ENCODE results near the gene KLHL8.

Gene KLHL8

DNA sequence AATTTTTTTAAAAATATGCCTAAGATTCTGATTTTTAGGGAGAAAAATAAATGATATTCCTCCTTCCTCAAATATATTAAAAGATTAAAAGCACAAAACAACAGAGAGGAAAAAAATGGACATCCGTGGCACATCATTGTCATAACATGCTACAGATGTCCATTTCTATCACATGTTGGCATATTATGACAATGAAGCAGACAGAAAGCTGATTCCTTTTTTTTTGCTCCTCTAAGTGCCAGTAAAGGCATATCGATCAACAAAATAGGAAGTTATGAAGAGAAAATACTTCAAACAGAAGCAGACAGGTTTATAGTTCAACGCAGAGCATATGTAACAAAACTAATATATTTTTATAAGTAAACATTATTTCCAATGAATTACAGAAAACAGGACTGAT lies 11.2 kb downstream of the KLHL8 start:
- H3K9ac ChIP-seq (ENCODE audit: low read depth, low read length), result no peak overlapping the region
- H3K9me3 ChIP-seq (ENCODE audit: insufficient read depth, low read depth, low read length), result no peaks in the 10 kb centered on the region
- H3K27me3 ChIP-seq (ENCODE audit: insufficient read depth, low read length), result no peaks in the 10 kb centered on the region
- H3K27ac ChIP-seq (ENCODE audit: low read depth, low read length), result no peak overlapping the region
- H3K4me3 ChIP-seq (ENCODE audit: low read length), result no peak overlapping the region
- H3K4me1 ChIP-seq (ENCODE audit: insufficient read depth, low read length), result no peaks in the 10 kb centered on the region
- 96% methylated on average over 2 of the region's 3 CpGs for WGBS
- no peaks in the 10 kb centered on the region for H3K36me3 ChIP-seq (ENCODE audit: insufficient read depth, low read length)

DNA sequence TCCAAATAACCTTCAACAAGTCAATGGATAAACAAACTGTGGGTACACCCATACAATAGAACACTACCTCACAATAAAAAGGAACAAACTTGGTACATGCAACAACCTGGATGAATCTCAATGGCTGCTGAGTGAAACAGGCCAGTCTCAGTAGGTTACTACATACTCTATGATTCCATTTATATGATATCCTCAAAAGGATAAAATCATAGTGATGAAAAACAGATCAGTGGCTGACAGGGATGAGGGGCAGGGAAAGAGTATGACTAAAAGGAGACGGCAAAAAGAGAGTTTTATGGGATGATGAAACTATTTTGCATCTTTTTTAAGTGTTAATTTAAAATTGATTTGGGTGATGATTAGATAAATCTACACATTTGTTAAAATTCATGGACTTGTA lies 15.9 kb downstream of the KLHL8 start:
- Histone ChIP-seq H3K36me3 (ENCODE audit: insufficient read depth, low read length) (no peaks in the 10 kb centered on the region), H3K4me1 (ENCODE audit: insufficient read depth, low read length) (no peaks in the 10 kb centered on the region), H3K27ac (ENCODE audit: low read depth, low read length) (no peak overlapping the region), H3K9me3 (ENCODE audit: insufficient read depth, low read depth, low read length) (no peaks in the 10 kb centered on the region), H3K9ac (ENCODE audit: low read depth, low read length) (no peak overlapping the region), H3K4me3 (ENCODE audit: low read length) (no peak overlapping the region), H3K27me3 (ENCODE audit: insufficient read depth, low read length) (no peaks in the 10 kb centered on the region)
- WGBS, result 95% methylated on average over 1 of the region's 1 CpG

DNA sequence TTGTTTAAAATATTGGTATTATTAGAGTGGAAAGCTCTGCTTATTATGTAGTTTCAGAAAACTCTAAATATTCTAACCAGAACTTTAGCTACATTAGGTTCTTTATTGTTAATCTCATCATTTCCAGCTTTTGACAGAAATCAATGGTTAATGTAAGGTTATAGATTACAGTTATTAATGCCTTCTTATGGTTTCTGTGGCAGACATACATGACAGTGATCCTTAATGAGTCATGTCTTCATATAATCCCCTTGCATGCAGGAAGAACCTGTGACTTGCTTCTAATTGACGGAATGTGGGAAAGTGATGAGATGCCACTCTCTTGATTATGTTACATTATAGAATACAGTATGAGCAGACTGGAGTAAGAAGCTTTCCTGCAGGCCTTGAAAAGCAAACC lies 23.5 kb downstream of the KLHL8 start:
- no peaks in the 10 kb centered on the region for H3K27me3 ChIP-seq (ENCODE audit: insufficient read depth, low read length)
- no peaks in the 10 kb centered on the region for H3K36me3 ChIP-seq (ENCODE audit: insufficient read depth, low read length)
- no peak overlapping the region for H3K9ac ChIP-seq (ENCODE audit: low read depth, low read length)
- WGBS, result no CpG with 5 or more reads among the region's 1 CpG
- H3K9me3 ChIP-seq (ENCODE audit: insufficient read depth, low read depth, low read length), result no peaks in the 10 kb centered on the region
- no peak overlapping the region for H3K27ac ChIP-seq (ENCODE audit: low read depth, low read length)
- H3K4me1 ChIP-seq (ENCODE audit: insufficient read depth, low read length), result peaks cover 5% of the 10 kb centered on the region; the same call in 1 of the 2 replicates
- no peak overlapping the region for H3K4me3 ChIP-seq (ENCODE audit: low read length)

DNA sequence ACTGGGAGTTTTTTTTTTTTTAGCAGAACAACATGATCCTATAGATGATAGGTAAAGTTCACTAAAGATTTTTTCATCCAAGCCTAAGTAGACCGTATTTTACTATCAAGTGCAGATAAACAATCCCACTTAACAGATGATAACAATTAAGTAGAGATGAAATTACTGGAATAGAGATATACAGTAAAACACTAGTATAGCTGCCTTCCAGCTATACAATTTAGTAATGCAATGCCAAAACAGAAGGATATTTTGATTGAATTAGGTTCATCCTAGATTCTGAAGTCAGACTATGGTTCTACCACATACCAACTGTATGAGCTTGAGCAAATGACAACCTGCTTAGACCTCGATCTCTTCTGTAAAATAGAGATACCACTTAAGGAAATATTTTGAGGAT lies 24.3 kb downstream of the KLHL8 start:
- H3K27ac ChIP-seq (ENCODE audit: low read depth, low read length), result no peak overlapping the region
- H3K4me1 ChIP-seq (ENCODE audit: insufficient read depth, low read length), result peaks cover 5% of the 10 kb centered on the region; the same call in 1 of the 2 replicates
- no CpG with 5 or more reads among the region's 2 CpGs for WGBS
- no peaks in the 10 kb centered on the region for H3K9me3 ChIP-seq (ENCODE audit: insufficient read depth, low read depth, low read length)
- no peak overlapping the region for H3K9ac ChIP-seq (ENCODE audit: low read depth, low read length)
- no peak overlapping the region for H3K4me3 ChIP-seq (ENCODE audit: low read length)
- H3K36me3 ChIP-seq (ENCODE audit: insufficient read depth, low read length), result no peaks in the 10 kb centered on the region
- no peaks in the 10 kb centered on the region for H3K27me3 ChIP-seq (ENCODE audit: insufficient read depth, low read length)

DNA sequence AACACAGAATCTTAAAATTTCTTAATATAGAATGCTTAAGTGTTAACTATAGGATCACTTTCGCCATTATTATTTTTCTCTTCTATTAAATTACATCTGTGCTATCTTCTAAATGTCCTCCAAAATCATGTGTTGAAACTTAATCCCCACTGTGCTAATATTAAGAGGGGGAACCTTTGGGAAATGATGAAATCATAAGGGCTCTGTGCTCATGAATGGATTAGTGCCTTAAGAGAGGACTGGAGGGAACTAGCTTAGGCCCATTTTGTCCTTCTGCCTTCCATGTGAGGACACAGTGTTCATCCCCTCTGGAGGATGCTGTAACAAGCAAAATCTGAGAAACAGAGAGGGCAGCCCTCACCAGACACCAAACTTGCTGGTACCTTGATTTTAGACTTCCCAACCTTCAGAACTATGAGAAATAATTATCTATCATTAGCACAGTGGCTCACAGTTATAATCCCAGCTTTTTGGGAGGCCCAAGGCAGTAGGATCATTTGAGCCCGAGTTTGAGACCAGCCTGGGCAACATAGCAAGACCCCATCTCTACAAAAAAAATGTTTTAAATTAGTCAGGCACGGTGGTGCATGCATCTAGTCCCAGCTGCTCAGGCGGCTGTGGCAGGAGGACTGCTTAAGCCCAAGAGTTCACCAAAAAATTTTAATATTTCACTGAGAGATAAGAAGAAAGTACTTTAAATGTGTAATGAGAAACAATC lies 26.3 kb downstream of the KLHL8 start:
- no peak overlapping the region for H3K9ac ChIP-seq (ENCODE audit: low read depth, low read length)
- H3K9me3 ChIP-seq (ENCODE audit: insufficient read depth, low read depth, low read length), result no peaks in the 10 kb centered on the region
- H3K27me3 ChIP-seq (ENCODE audit: insufficient read depth, low read length), result no peaks in the 10 kb centered on the region
- H3K4me1 ChIP-seq (ENCODE audit: insufficient read depth, low read length), result peaks cover 5% of the 10 kb centered on the region; the same call in 1 of the 2 replicates
- H3K4me3 ChIP-seq (ENCODE audit: low read length), result no peak overlapping the region
- H3K36me3 ChIP-seq (ENCODE audit: insufficient read depth, low read length), result no peaks in the 10 kb centered on the region
- WGBS, result 77% methylated on average over 2 of the region's 4 CpGs
- no peak overlapping the region for H3K27ac ChIP-seq (ENCODE audit: low read depth, low read length)

DNA sequence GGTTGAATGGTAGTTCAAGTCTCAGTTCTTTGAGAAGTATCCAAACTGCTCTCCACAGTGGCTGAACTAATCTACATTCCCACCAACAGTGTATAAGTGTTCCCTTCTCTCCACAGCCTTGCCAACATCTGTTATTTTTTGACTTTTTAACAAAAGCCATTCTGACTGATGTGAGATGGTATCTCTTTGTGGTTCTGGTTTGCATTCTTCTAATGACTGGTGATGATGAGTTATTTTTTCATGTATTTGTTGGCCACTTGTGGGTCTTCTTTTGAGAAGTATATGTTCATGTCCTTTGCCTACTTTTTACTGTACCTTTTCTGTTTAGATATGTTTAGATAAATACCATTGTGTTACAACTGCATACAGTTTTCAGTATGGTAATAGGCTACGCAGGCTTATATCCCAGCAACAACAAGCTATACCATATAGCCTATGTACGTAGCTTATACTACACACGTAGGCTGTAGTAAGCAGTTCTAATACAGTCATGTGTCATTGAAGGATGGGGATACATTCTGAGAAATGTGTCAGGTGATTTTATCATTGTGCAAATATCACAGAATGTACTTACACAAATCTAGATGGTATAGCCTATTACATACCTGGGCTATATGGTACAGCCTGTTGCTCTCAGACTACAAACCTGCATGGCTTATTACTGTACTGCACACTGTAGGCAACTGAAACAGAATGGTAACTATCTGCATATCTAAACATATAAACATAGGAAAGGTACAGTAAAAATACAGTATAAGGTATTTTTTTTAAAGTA lies 28.1 kb downstream of the KLHL8 start:
- Histone ChIP-seq H3K9ac (ENCODE audit: low read depth, low read length) (no peak overlapping the region), H3K4me3 (ENCODE audit: low read length) (no peak overlapping the region), H3K9me3 (ENCODE audit: insufficient read depth, low read depth, low read length) (no peaks in the 10 kb centered on the region), H3K27ac (ENCODE audit: low read depth, low read length) (no peak overlapping the region), H3K36me3 (ENCODE audit: insufficient read depth, low read length) (no peaks in the 10 kb centered on the region), H3K27me3 (ENCODE audit: insufficient read depth, low read length) (no peaks in the 10 kb centered on the region), H3K4me1 (ENCODE audit: insufficient read depth, low read length) (peaks cover 5% of the 10 kb centered on the region; the same call in 1 of the 2 replicates)
- 96% methylated on average over 3 of the region's 3 CpGs for WGBS

DNA sequence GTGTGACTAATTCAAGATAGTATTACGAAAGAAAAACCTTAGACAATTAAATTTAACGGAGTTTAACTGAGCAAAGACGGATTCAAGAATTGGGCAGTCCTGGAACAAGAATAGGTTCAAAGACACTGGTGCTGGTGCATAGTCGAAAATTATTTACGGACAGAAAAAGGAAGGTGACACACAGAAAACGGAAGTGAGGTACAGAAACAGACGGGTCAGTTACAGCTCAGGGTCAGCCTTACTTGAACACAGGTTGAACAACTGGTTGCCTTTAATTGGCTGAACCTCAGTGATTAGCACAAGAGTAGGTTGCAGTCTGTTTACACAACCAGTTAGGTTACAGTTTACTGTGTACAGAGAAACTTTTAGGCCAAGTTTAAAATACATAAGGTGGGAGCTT lies 31.5 kb downstream of the KLHL8 start:
- no peaks in the 10 kb centered on the region for H3K4me1 ChIP-seq (ENCODE audit: insufficient read depth, low read length)
- no peaks in the 10 kb centered on the region for H3K27me3 ChIP-seq (ENCODE audit: insufficient read depth, low read length)
- H3K9ac ChIP-seq (ENCODE audit: low read depth, low read length), result no peak overlapping the region
- H3K4me3 ChIP-seq (ENCODE audit: low read length), result no peak overlapping the region
- no peak overlapping the region for H3K27ac ChIP-seq (ENCODE audit: low read depth, low read length)
- H3K36me3 ChIP-seq (ENCODE audit: insufficient read depth, low read length), result no peaks in the 10 kb centered on the region
- no peaks in the 10 kb centered on the region for H3K9me3 ChIP-seq (ENCODE audit: insufficient read depth, low read depth, low read length)
- 93% methylated on average over 7 of the region's 7 CpGs for WGBS

DNA sequence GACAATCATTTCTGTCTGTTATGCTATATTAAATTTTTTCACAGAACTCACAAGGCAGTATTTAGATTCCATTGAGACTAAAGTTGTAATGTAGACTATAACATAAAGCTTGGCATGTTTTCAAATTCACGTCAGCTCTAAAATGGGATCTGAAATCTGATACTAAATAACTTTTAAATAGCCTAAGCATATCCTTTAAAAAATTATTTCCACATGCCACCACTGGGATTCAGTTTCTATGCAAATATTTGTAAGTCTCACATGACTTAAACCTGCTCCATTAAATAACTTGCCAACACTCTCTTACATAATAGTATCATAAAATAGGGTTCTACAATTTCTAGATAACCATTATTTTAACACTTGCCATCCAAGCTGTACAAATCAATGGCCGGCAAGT lies 32.4 kb downstream of the KLHL8 start:
- no peak overlapping the region for H3K27ac ChIP-seq (ENCODE audit: low read depth, low read length)
- 90% methylated on average over 2 of the region's 2 CpGs for WGBS
- no peak overlapping the region for H3K4me3 ChIP-seq (ENCODE audit: low read length)
- no peaks in the 10 kb centered on the region for H3K4me1 ChIP-seq (ENCODE audit: insufficient read depth, low read length)
- no peaks in the 10 kb centered on the region for H3K36me3 ChIP-seq (ENCODE audit: insufficient read depth, low read length)
- no peaks in the 10 kb centered on the region for H3K27me3 ChIP-seq (ENCODE audit: insufficient read depth, low read length)
- H3K9me3 ChIP-seq (ENCODE audit: insufficient read depth, low read depth, low read length), result no peaks in the 10 kb centered on the region
- no peak overlapping the region for H3K9ac ChIP-seq (ENCODE audit: low read depth, low read length)

DNA sequence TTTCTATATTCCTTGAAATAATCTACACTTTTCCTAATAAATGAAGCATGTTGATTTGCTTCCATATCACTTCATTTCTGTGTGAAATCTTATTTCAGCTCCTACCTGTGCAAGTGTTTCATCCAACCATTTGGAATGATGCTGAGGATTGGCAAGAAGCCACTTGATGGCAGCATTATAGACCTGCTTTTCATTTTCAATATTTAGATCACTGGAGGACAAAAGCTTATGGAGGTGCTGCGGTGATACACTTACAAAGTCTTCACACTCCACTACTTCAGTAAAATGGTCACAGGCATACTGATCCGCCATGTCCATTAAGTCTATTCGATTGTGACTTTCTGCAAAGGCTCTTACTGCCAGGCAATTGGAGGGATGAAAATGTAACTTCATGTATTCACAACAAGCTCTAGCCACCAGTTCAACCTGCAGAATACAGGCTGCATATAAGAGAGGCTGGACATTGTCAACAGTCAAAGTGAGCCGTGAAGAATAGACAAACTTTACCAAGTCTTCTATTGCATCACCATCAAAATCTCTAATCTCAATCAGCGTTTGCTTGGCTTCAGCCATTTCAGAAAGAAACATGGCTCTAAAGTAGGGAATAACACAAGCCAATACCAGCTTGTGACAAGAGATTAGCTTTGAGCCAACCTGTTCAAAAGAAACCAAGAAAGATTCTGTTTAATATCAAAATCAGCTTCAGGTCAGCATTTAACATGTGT lies 35.1 kb downstream of the KLHL8 start:
- WGBS, result 96% methylated on average over 5 of the region's 5 CpGs
- no peak overlapping the region for H3K4me3 ChIP-seq (ENCODE audit: low read length)
- no peak overlapping the region for H3K27ac ChIP-seq (ENCODE audit: low read depth, low read length)
- no peak overlapping the region for H3K9ac ChIP-seq (ENCODE audit: low read depth, low read length)
- no peaks in the 10 kb centered on the region for H3K27me3 ChIP-seq (ENCODE audit: insufficient read depth, low read length)
- H3K36me3 ChIP-seq (ENCODE audit: insufficient read depth, low read length), result no peaks in the 10 kb centered on the region
- H3K9me3 ChIP-seq (ENCODE audit: insufficient read depth, low read depth, low read length), result no peaks in the 10 kb centered on the region
- no peaks in the 10 kb centered on the region for H3K4me1 ChIP-seq (ENCODE audit: insufficient read depth, low read length)

DNA sequence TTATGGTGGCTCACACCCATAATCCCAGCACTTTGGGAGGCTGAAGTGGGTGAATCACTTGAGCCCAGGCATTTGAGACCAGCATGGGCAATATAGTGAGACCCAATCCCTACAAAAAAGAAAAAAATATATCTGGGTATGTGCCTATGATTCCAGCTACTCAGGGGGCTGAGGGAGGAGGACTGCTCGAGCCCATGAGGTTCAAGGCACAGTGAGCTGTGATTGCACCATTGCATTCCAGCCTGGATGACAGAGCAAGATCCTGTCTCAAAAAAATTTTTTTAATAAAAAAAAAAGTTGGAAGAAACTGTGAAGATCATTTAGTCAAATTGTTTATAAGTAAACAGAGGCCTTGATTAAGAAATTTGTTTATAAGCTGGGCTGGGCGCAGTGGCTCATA lies 39.7 kb downstream of the KLHL8 start:
- Histone ChIP-seq H3K9me3 (ENCODE audit: insufficient read depth, low read depth, low read length) (no peaks in the 10 kb centered on the region), H3K27me3 (ENCODE audit: insufficient read depth, low read length) (no peaks in the 10 kb centered on the region), H3K36me3 (ENCODE audit: insufficient read depth, low read length) (peaks cover 5% of the 10 kb centered on the region; the same call in 1 of the 2 replicates), H3K4me1 (ENCODE audit: insufficient read depth, low read length) (no peaks in the 10 kb centered on the region), H3K4me3 (ENCODE audit: low read length) (no peak overlapping the region), H3K9ac (ENCODE audit: low read depth, low read length) (no peak overlapping the region), H3K27ac (ENCODE audit: low read depth, low read length) (no peak overlapping the region)
- 89% methylated on average over 2 of the region's 2 CpGs for WGBS

DNA sequence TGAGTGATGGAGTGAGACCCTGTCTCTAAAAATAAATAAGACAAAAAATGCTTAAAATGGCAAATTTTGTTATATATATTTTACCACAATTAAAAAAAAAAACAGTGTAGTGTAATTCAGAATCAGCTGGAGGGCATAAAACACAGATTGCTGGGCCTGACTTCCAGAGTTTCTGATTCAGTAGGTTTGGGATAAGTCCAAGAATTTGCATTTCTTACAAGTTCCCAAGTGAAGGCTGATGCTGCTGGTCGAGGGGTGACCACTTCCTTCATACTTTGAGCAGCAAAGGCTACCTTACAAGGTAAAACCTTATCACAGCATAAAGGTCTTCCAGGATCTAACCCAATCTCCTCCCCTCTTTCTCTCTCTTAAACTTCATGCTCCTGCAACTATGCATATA lies 40.7 kb downstream of the KLHL8 start:
- Histone ChIP-seq H3K9me3 (ENCODE audit: insufficient read depth, low read depth, low read length) (no peaks in the 10 kb centered on the region), H3K27ac (ENCODE audit: low read depth, low read length) (no peak overlapping the region), H3K4me1 (ENCODE audit: insufficient read depth, low read length) (no peaks in the 10 kb centered on the region), H3K4me3 (ENCODE audit: low read length) (no peak overlapping the region), H3K9ac (ENCODE audit: low read depth, low read length) (no peak overlapping the region), H3K27me3 (ENCODE audit: insufficient read depth, low read length) (no peaks in the 10 kb centered on the region), H3K36me3 (ENCODE audit: insufficient read depth, low read length) (peaks cover 5% of the 10 kb centered on the region; the same call in 1 of the 2 replicates)
- 84% methylated on average over 1 of the region's 1 CpG for WGBS

Measured in HUES64 (cell line).